SK-N-SH (cell line): ENCODE data around the gene MYBBP1A.

Source experiments
- EP300 ChIP-seq, 2 experiments: IDR thresholded peaks; 2 replicates each; pipeline versions ENCODE4 v1.4.0 to v1.6.1; 2012; ENCODE audit warnings: borderline replicate concordance in 1 of 2, low read depth in 1 of 2, low read length in 1 of 2
- FOXJ3 ChIP-seq: sonication (generic); formaldehyde crosslinking; IDR thresholded peaks from 2 replicates; pipeline ENCODE4 v1.5.1; 2020; ENCODE audit warnings: mild to moderate bottlenecking, missing genetic modification reagents
- GATA2 ChIP-seq: sonication (generic); formaldehyde crosslinking; IDR thresholded peaks from 2 replicates; pipeline ENCODE4 v1.5.0; 2020; ENCODE audit warnings: mild to moderate bottlenecking, missing genetic modification reagents
- NFIC ChIP-seq: IDR thresholded peaks from 2 replicates; pipeline ENCODE4 v1.4.0; 2012; ENCODE audit warnings: borderline replicate concordance
- POLR2AphosphoS5 ChIP-seq: IDR thresholded peaks from 2 replicates; pipeline ENCODE4 v1.6.1; 2012; ENCODE audit warnings: low read depth, low read length
- RFX5 ChIP-seq: IDR thresholded peaks from 2 replicates; pipeline ENCODE4 v1.6.1; 2012; ENCODE audit warnings: mild to moderate bottlenecking, improper control_type of control experiment, low read length
- TCF12 ChIP-seq: IDR thresholded peaks from 2 replicates; pipeline ENCODE4 v1.4.0; 2012
- TF ChIP-seq, protein P1 (sequence below): fragments of 200-600 bp; sonication (generic); IDR thresholded peaks from 2 replicates; pipeline ENCODE4 v1.6.1; 2017; ENCODE audit warnings: antibody characterized with exemption, mild to moderate bottlenecking, moderate library complexity

GRCh38 chr17:4534515-4534914, 20.7 kb downstream of the MYBBP1A start:
- TF ChIP-seq POLR2AphosphoS5 (no peak), TCF12 (no peak), EP300 (IDR thresholded peaks at IDR 0.05; ENCODE audit: borderline replicate concordance in 1 of 2, low read depth in 1 of 2, low read length in 1 of 2) (no peak), FOXJ3 (CRISPR knock-in tag) (no peak), NFIC (no peak), GATA2 (CRISPR knock-in tag) (no peak), RFX5 (no peak)
- TF ChIP-seq, protein P1, sequence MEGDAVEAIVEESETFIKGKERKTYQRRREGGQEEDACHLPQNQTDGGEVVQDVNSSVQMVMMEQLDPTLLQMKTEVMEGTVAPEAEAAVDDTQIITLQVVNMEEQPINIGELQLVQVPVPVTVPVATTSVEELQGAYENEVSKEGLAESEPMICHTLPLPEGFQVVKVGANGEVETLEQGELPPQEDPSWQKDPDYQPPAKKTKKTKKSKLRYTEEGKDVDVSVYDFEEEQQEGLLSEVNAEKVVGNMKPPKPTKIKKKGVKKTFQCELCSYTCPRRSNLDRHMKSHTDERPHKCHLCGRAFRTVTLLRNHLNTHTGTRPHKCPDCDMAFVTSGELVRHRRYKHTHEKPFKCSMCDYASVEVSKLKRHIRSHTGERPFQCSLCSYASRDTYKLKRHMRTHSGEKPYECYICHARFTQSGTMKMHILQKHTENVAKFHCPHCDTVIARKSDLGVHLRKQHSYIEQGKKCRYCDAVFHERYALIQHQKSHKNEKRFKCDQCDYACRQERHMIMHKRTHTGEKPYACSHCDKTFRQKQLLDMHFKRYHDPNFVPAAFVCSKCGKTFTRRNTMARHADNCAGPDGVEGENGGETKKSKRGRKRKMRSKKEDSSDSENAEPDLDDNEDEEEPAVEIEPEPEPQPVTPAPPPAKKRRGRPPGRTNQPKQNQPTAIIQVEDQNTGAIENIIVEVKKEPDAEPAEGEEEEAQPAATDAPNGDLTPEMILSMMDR = no peak
